Fibroblast of lung (primary cell): ENCODE results near the gene C2CD4C. TPM values are rescaled to one million over a fixed set of nuclear protein-coding genes. Genes with fewer than 3 reads are reported as not detected.

Source experiments
- DNase-seq, 2 donors: peaks; one replicate each; pipeline versions ENCODE4 v3.0.0 to v3.0.0-alpha.2; 2010; ENCODE audit warnings: low read depth in 2 of 2
- H2AFZ ChIP-seq: 2 replicates; pipeline ENCODE4 v1.5.1; 2012; ENCODE audit warnings: low read length, control low read depth, inconsistent platforms
- H3K27ac ChIP-seq: 2 replicates; pipeline ENCODE4 v1.5.1; 2011; ENCODE audit warnings: low read length, control low read depth; ENCODE audit not compliant: insufficient read depth
- H3K27me3 ChIP-seq: 2 replicates; pipeline ENCODE4 v1.5.1; 2011; ENCODE audit warnings: mild to moderate bottlenecking, low read length; ENCODE audit not compliant: control insufficient read depth, insufficient read depth
- H3K36me3 ChIP-seq: 2 replicates; pipeline ENCODE4 v1.5.1; 2011; ENCODE audit warnings: low read length; ENCODE audit not compliant: control insufficient read depth, insufficient read depth
- H3K4me1 ChIP-seq: 2 replicates; pipeline ENCODE4 v1.5.1; 2011; ENCODE audit warnings: low read length; ENCODE audit not compliant: control insufficient read depth, insufficient read depth; ENCODE audit errors: extremely low read depth
- H3K4me2 ChIP-seq: 2 replicates; pipeline ENCODE4 v1.5.1; 2011; ENCODE audit warnings: low read length, control low read depth; ENCODE audit not compliant: insufficient read depth; ENCODE audit errors: extremely low read depth
- H3K4me3 ChIP-seq, 4 experiments: fragments of 200-600 bp in 1 of 4; sonication (generic) in 1 of 4; replicated peaks in 1 of 4; 2 replicates each; pipeline ENCODE4 v1.5.1; 2011 to 2016; ENCODE audit warnings: low read length in 4 of 4, low read depth in 3 of 4, mild to moderate bottlenecking in 3 of 4, control low read depth in 2 of 4, inconsistent platforms in 1 of 4, mixed read lengths in 1 of 4; ENCODE audit not compliant: insufficient read depth in 1 of 4; ENCODE audit errors: control extremely low read depth in 1 of 4
- H3K79me2 ChIP-seq: 2 replicates; pipeline ENCODE4 v1.5.1; 2012; ENCODE audit warnings: mild to moderate bottlenecking, low read length, inconsistent platforms; ENCODE audit not compliant: control insufficient read depth, insufficient read depth
- H3K9ac ChIP-seq: 2 replicates; pipeline ENCODE4 v1.5.1; 2011; ENCODE audit warnings: mild to moderate bottlenecking, low read length, control low read depth; ENCODE audit not compliant: insufficient read depth
- H3K9me3 ChIP-seq: 2 replicates; pipeline ENCODE4 v1.5.1; 2012; ENCODE audit warnings: low read depth, low read length; ENCODE audit not compliant: control insufficient read depth, insufficient read depth
- H4K20me1 ChIP-seq: 2 replicates; pipeline ENCODE4 v1.5.1; 2011; ENCODE audit warnings: low read length; ENCODE audit not compliant: control insufficient read depth, insufficient read depth; ENCODE audit errors: extremely low read depth
- EZH2 ChIP-seq: IDR thresholded peaks from 2 replicates; pipeline ENCODE4 v1.5.1; 2012; ENCODE audit warnings: low read length, control low read depth, mild to moderate bottlenecking; ENCODE audit errors: missing control alignments
- polyA plus RNA-seq, 2 donors: library from polyadenylated mRNA; depleted of rRNA in 1 of 2; stranded (reverse) in 1 of 2; unstranded in 1 of 2; fragments of >200 nt; gene quantifications; 2 replicates each; pipeline ENCODE4 v1.2.1, GENCODE V29; 2011 to 2012; ENCODE audit warnings: missing spikeins in 1 of 2
- total RNA-seq: library from RNA; depleted of rRNA; stranded (reverse); fragments of >200 nt; gene quantifications from 2 replicates; pipeline ENCODE4 v1.2.1, GENCODE V29; 2014
- TF ChIP-seq, protein P1 (sequence below), 2 donors: IDR thresholded peaks in 1 of 2; conservative IDR thresholded peaks in 1 of 2; 1 replicate in 1 of 2; 2 replicates in 1 of 2; pipeline ENCODE4 v1.5.1; 2011 to 2012; ENCODE audit warnings: low read length in 2 of 2, control low read depth in 1 of 2, inconsistent platforms in 1 of 2, low read depth in 1 of 2, mild to moderate bottlenecking in 1 of 2

Gene C2CD4C
- total and polyA plus RNA-seq, 2 donors (not counting 1 experiment from before 2014, with no cell fraction given), result 0.17 TPM; not detected in 1

DNA sequence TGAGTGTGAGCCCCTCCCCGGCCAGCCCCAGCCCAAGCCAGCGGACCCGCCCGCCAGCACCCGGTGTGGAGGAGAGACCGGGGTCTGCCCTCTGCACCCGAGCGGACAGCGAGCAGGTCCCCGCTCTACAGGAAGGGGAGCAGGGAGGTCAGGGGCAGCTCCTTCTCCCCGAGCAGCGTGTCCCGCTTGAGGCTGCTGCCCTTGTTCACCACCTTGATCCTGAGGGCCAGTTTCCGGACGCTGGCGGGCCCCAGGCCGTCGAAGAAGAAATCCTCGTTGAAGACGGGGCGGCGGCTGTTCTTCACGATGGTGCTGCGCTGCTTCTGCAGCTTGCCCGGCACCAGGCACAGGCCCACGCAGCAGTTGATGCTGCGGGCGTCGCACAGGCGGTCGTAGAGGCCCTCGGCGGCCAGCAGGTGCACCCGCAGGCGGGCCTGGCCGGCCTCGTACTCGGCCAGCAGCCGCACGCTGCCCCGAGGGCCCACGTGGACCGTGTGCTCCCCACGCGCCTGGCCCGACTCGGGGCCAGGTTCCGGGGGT is 1.9 kb downstream of the C2CD4C start:
- Histone ChIP-seq H3K4me3 (no peak overlapping the region), H3K36me3 (no peaks in the 10 kb centered on the region), H4K20me1 (no peaks in the 10 kb centered on the region), H3K4me1 (no peaks in the 10 kb centered on the region), H3K27ac (no peak overlapping the region), H3K4me2 (no peak overlapping the region), H2AFZ (no peak overlapping the region), H3K27me3 (peaks cover 13% of the 10 kb centered on the region), H3K9ac (no peak overlapping the region), H3K9me3 (no peaks in the 10 kb centered on the region), H3K79me2 (no peaks in the 10 kb centered on the region)
- TF ChIP-seq EZH2, result no peak
- TF ChIP-seq, protein P1, sequence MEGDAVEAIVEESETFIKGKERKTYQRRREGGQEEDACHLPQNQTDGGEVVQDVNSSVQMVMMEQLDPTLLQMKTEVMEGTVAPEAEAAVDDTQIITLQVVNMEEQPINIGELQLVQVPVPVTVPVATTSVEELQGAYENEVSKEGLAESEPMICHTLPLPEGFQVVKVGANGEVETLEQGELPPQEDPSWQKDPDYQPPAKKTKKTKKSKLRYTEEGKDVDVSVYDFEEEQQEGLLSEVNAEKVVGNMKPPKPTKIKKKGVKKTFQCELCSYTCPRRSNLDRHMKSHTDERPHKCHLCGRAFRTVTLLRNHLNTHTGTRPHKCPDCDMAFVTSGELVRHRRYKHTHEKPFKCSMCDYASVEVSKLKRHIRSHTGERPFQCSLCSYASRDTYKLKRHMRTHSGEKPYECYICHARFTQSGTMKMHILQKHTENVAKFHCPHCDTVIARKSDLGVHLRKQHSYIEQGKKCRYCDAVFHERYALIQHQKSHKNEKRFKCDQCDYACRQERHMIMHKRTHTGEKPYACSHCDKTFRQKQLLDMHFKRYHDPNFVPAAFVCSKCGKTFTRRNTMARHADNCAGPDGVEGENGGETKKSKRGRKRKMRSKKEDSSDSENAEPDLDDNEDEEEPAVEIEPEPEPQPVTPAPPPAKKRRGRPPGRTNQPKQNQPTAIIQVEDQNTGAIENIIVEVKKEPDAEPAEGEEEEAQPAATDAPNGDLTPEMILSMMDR (conservative IDR thresholded peaks at IDR 0.05 in 1 of 2, IDR thresholded peaks at IDR 0.05 in 1 of 2; ENCODE audit: low read depth in 1 of 2, low read length in 2 of 2), result no peak
- DNase-seq, result no peak

DNA sequence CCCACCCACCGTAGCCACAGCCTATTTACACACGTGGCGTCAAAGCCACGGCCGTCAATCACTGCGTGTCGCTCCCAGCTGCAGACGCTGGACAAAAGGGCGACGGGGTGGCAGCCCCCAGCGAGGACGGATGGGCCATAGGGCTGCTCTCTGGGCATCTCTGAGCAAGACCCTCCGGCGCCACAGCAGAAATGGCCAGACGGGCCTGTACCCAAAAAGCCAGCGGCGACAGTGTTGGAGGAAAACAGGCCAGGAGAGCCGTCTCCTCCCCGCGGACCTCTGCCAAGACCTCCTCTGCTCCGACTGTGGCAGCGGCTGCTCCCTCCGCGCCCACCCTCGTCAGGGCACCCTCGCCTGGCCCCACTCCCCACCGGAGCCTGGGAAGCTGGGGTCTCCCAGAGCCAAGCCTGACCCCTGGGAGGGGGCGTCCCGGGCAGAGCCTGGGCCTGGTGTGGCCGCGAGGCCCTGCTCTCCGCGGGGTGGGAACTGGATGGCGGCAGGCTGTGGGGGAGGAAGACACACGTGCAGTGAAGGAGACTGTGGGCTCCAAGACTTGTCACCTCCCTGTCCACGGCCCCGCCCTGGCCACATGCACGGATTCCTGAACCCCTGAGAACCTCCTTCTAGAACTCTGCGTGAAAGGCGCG is 2.7 kb downstream of the C2CD4C start:
- Histone ChIP-seq H2AFZ (no peak overlapping the region), H3K27ac (no peak overlapping the region), H3K4me3 (no peak overlapping the region), H3K27me3 (peaks cover 13% of the 10 kb centered on the region), H3K4me2 (no peak overlapping the region), H3K9me3 (no peaks in the 10 kb centered on the region), H3K4me1 (no peaks in the 10 kb centered on the region), H3K36me3 (no peaks in the 10 kb centered on the region), H3K9ac (no peak overlapping the region), H4K20me1 (no peaks in the 10 kb centered on the region), H3K79me2 (no peaks in the 10 kb centered on the region)
- TF ChIP-seq, protein P1 (conservative IDR thresholded peaks at IDR 0.05 in 1 of 2, IDR thresholded peaks at IDR 0.05 in 1 of 2; ENCODE audit: low read depth in 1 of 2, low read length in 2 of 2), result no peak
- no peak for TF ChIP-seq EZH2
- DNase-seq, result no peak

DNA sequence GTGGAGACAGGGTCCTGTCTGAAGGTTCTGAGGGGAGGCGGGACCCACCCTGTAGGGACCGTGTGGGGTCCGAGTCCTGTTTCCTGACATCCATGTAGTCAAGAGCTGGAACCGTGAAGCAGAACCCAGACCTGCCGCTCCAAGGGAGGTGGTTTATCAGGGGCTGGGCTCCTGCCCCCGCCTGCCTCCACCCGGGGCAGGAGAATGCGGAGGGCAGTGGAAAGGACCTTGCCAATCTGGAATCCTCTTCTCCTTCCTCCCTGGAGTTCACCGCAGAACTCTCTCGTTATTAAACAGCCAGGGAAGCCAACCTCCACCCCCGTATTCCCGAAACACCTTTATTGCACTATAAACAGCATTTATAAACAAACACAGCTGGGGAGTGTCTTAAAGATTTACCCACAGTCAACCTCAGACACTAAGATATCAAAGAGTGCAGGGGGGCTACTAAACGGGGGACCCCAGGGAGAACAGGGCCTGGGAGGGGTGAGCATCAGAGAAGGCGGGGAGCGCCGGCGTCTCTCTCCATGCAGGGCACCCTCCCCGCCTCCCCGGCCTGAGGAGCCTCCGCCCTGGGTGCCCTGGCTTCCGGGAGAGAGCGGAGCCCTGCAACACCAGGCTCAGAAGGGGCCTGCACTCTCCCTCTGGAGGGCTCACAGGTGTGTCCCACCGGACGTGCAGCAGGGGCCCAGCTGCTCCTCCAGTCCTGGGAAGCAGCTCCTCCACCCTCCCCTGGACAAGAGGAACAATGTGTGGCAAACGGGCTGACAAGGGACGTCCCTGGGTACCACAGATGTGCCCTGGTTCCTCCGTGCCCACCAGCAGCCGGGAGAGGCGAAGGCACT is 3.6 kb downstream of the C2CD4C start:
- Histone ChIP-seq H2AFZ (no peak overlapping the region), H3K27me3 (peaks cover 12% of the 10 kb centered on the region), H3K27ac (no peak overlapping the region), H3K4me2 (no peak overlapping the region), H3K79me2 (no peaks in the 10 kb centered on the region), H3K4me3 (no peak overlapping the region), H3K36me3 (no peaks in the 10 kb centered on the region), H3K4me1 (no peaks in the 10 kb centered on the region), H4K20me1 (no peaks in the 10 kb centered on the region), H3K9me3 (no peaks in the 10 kb centered on the region), H3K9ac (no peak overlapping the region)
- no peak for TF ChIP-seq EZH2
- DNase-seq, result no peak
